Calu3 (cell line): Measurements from ENCODE around the gene S100A12. TPM values are rescaled to one million over a fixed set of nuclear protein-coding genes. Genes with fewer than 3 reads are reported as not detected.

Source experiments
- BruUV-seq: library from RNA; stranded (reverse); fragments of 400-500 nt; replicated peaks from 2 replicates; lab custom pipeline; 2021; lab: Mats Ljungman, UMichigan
- CTCF ChIA-PET: fragments of 300-600 bp; sonication (Branson Sonifier 250); formaldehyde crosslinking; loops from one replicate; lab custom pipeline; 2022; ENCODE audit warnings: antibody characterized with exemption; lab: Charles Lee
- DNase-seq: peaks from one replicate; pipeline ENCODE4 v3.0.0; 2022
- H3K27ac Mint-ChIP-seq: one replicate; pipeline ENCODE4 v1.8.0; 2022; ENCODE audit warnings: mixed read lengths; ENCODE audit not compliant: unreplicated experiment
- H3K27me3 Mint-ChIP-seq: one replicate; pipeline ENCODE4 v1.8.0; 2022; ENCODE audit warnings: mixed read lengths; ENCODE audit not compliant: unreplicated experiment
- H3K36me3 Mint-ChIP-seq: one replicate; pipeline ENCODE4 v1.8.0; 2022; ENCODE audit warnings: mild to moderate bottlenecking, moderate library complexity, mixed read lengths; ENCODE audit not compliant: insufficient read depth, unreplicated experiment
- H3K4me1 Mint-ChIP-seq: one replicate; pipeline ENCODE4 v1.8.0; 2022; ENCODE audit warnings: mild to moderate bottlenecking, low read depth, mixed read lengths; ENCODE audit not compliant: unreplicated experiment
- H3K4me3 Mint-ChIP-seq: one replicate; pipeline ENCODE4 v1.8.0; 2022; ENCODE audit warnings: mild to moderate bottlenecking, low read depth, moderate library complexity, mixed read lengths; ENCODE audit not compliant: unreplicated experiment
- H3K9me3 Mint-ChIP-seq: one replicate; pipeline ENCODE4 v1.8.0; 2022; ENCODE audit warnings: low read depth, mixed read lengths; ENCODE audit not compliant: unreplicated experiment
- CTCF ChIP-seq: fragments of 200-600 bp; IDR thresholded peaks from one replicate; pipeline ENCODE4 v1.8.0; 2022; ENCODE audit warnings: antibody characterized with exemption; ENCODE audit not compliant: unreplicated experiment
- intact Hi-C: fragments of 100-400 bp; cut with micrococcal nuclease; formaldehyde crosslinking; loops from one replicate; pipeline ENCODE4 v1.10.0; 2022; ENCODE audit not compliant: unreplicated experiment
- total RNA-seq: library from RNA; stranded (reverse); gene quantifications from 2 replicates; pipeline ENCODE4 v1.2.3, GENCODE V29; 2022

S100A12 gene
- total RNA-seq, 1 experiment from 2014 or later, result not detected

- BruUV-seq, result no TSS peak
- Mint-ChIP-seq H3K4me1 (no peaks in the 10 kb centered on the region), H3K36me3 (no peaks in the 10 kb centered on the region), H3K4me3 (no peak overlapping the region), H3K9me3 (peaks cover 8% of the 10 kb centered on the region), H3K27ac (no peak overlapping the region), H3K27me3 (peaks cover 67% of the 10 kb centered on the region)
- intact Hi-C loops, result no loop called here
- TF ChIP-seq CTCF, result no peak
- DNase-seq, result no peak
- CTCF ChIA-PET, result no interaction called here
Measured at GRCh38 chr1:153379591-153379990, 4.2 kb upstream of the S100A12 start.

- DNase-seq, result no peak
- CTCF ChIA-PET, result no interaction called here
- no peak for TF ChIP-seq CTCF
- Mint-ChIP-seq H3K4me1 (no peaks in the 10 kb centered on the region), H3K27ac (no peak overlapping the region), H3K27me3 (peaks cover 70% of the 10 kb centered on the region), H3K9me3 (no peaks in the 10 kb centered on the region), H3K36me3 (no peaks in the 10 kb centered on the region), H3K4me3 (no peak overlapping the region)
- intact Hi-C loops, result no loop called here
- no TSS peak for BruUV-seq
Measured at GRCh38 chr1:153374071-153374470, 1.4 kb downstream of the S100A12 start.

GRCh38 chr1:153372571-153372970 lies 2.9 kb downstream of the S100A12 start:
- Mint-ChIP-seq H3K36me3 (no peaks in the 10 kb centered on the region), H3K27ac (no peak overlapping the region), H3K27me3 (peaks cover 69% of the 10 kb centered on the region), H3K9me3 (no peaks in the 10 kb centered on the region), H3K4me1 (no peaks in the 10 kb centered on the region), H3K4me3 (no peak overlapping the region)
- intact Hi-C loops, result no loop called here
- BruUV-seq, result no TSS peak
- no peak for DNase-seq
- no peak for TF ChIP-seq CTCF
- CTCF ChIA-PET, result interaction anchor here (0.6 kb wide), 1 partner anchor 265 kb away, joined by 3 read pairs; no protein-coding TSS in a partner anchor

GRCh38 chr1:153371231-153371630 lies 4.2 kb downstream of the S100A12 start:
- peaks cover 69% of the 10 kb centered on the region for H3K27me3 Mint-ChIP-seq
- intact Hi-C loops, result no loop called here
- CTCF ChIA-PET, result no interaction called here
- H3K4me3 Mint-ChIP-seq, result no peak overlapping the region
- no peak for DNase-seq
- no peak for TF ChIP-seq CTCF
- no peak overlapping the region for H3K27ac Mint-ChIP-seq
- no TSS peak for BruUV-seq
- H3K9me3 Mint-ChIP-seq, result no peaks in the 10 kb centered on the region
- H3K36me3 Mint-ChIP-seq, result no peaks in the 10 kb centered on the region
- no peaks in the 10 kb centered on the region for H3K4me1 Mint-ChIP-seq
